KMS-11 (cell line): ENCODE results near the gene MEOX2.

Experiments
- H2AFZ ChIP-seq: fragments of 200-600 bp; sonication (generic); 2 replicates; pipeline ENCODE4 v1.6.1; 2016; ENCODE audit warnings: antibody characterized with exemption, mixed run types, low read depth
- H3K27ac ChIP-seq: fragments of 200-600 bp; sonication (generic); 2 replicates; pipeline ENCODE4 v1.6.1; 2016; ENCODE audit warnings: mild to moderate bottlenecking, mixed run types
- H3K27me3 ChIP-seq: fragments of 200-600 bp; sonication (generic); 2 replicates; pipeline ENCODE4 v1.6.1; 2017; ENCODE audit warnings: mild to moderate bottlenecking, low read depth, mixed run types, moderate library complexity; ENCODE audit not compliant: insufficient read depth
- H3K36me3 ChIP-seq: fragments of 200-600 bp; sonication (generic); 2 replicates; pipeline ENCODE4 v1.6.1; 2017; ENCODE audit warnings: mild to moderate bottlenecking, mixed run types; ENCODE audit not compliant: insufficient read depth
- H3K4me1 ChIP-seq: fragments of 200-600 bp; sonication (generic); 2 replicates; pipeline ENCODE4 v1.6.1; 2016; ENCODE audit warnings: mild to moderate bottlenecking, low read depth, mixed run types; ENCODE audit not compliant: poor library complexity, severe bottlenecking
- H3K4me2 ChIP-seq: fragments of 200-600 bp; sonication (generic); 2 replicates; pipeline ENCODE4 v1.7.0; 2016; ENCODE audit warnings: mild to moderate bottlenecking, mixed run types
- H3K4me3 ChIP-seq: fragments of 200-600 bp; sonication (generic); IDR thresholded peaks from 2 replicates; pipeline ENCODE4 v1.6.1; 2017; ENCODE audit warnings: low read depth, low read length, mixed read lengths; ENCODE audit not compliant: insufficient read depth
- H3K79me2 ChIP-seq: fragments of 200-600 bp; sonication (generic); 2 replicates; pipeline ENCODE4 v1.6.1; 2016; ENCODE audit warnings: low read depth, mixed run types; ENCODE audit not compliant: insufficient read depth
- H3K9ac ChIP-seq: fragments of 200-600 bp; sonication (generic); 2 replicates; pipeline ENCODE4 v1.6.1; 2016; ENCODE audit warnings: mild to moderate bottlenecking, mixed run types
- H4K20me1 ChIP-seq: fragments of 200-600 bp; sonication (generic); 2 replicates; pipeline ENCODE4 v1.6.1; 2016; ENCODE audit warnings: mild to moderate bottlenecking, mixed run types; ENCODE audit not compliant: insufficient read depth
- CTCF ChIP-seq: fragments of 200-600 bp; sonication (generic); conservative IDR thresholded peaks from 2 replicates; pipeline ENCODE4 v1.6.1; 2017; ENCODE audit warnings: low read depth, mild to moderate bottlenecking, antibody characterized with exemption, low read length, moderate library complexity, mixed read lengths

MEOX2 gene

GRCh38 chr7:15650787-15651186 is 35.7 kb downstream of the MEOX2 start:
- Histone ChIP-seq H2AFZ (no peak overlapping the region), H4K20me1 (no peaks in the 10 kb centered on the region)

DNA sequence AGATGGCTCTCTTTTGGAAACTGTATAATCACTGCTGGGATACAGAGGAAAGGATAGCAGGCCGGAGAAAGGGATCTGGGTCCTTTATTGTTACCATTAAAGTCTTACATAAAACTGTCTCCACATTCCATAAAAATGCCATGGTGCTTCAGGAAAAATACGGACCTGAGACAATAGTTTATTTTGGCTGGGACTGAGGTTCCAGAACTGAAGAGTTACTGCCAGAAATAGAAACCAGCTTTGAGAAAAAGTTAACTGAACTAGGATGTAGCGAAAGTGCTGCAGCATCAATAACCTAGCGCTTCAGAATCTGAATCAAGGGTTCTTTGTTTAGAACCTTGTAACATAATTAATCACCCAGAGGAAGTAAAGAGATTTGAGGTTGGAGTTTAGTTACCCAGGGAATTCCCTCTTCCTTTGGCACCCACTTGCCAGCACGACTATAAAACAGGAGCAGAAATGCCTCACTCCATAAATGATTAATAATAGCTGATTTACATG is 38.0 kb downstream of the MEOX2 start:
- no peak for TF ChIP-seq CTCF

More at GRCh38 chr7:15650787-15651186, 35.7 kb downstream of the MEOX2 start:
- H3K4me2 ChIP-seq = no peak overlapping the region
- no peak for TF ChIP-seq CTCF
- no peaks in the 10 kb centered on the region for H3K4me1 ChIP-seq
- no peaks in the 10 kb centered on the region for H3K36me3 ChIP-seq
- no peaks in the 10 kb centered on the region for H3K79me2 ChIP-seq
- H3K9ac ChIP-seq = no peak overlapping the region
- no peaks in the 10 kb centered on the region for H3K27me3 ChIP-seq
- no peak overlapping the region for H3K4me3 ChIP-seq
- no peak overlapping the region for H3K27ac ChIP-seq

DNA sequence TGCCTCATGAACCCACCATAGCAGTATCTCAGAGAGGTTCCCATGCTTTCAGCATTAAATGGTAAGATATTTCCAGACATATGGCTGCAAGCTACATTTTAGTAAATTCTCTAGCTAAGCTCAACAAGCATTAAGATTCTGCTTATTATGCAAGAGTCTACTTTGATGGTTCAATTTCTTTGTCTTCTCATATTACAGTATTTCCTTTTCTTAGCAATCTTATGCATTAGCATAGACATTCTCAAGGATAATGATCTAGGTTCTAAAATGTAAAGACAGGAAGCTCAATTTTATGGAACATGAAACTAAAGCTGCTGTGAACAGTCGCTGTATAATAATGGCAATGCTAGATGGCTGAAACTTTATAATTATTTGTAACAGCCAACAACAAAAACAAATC is 39.2 kb downstream of the MEOX2 start:
- Histone ChIP-seq H3K4me3 (no peak overlapping the region), H3K4me2 (no peak overlapping the region), H3K36me3 (no peaks in the 10 kb centered on the region), H3K9ac (no peak overlapping the region), H3K27ac (no peak overlapping the region), H3K27me3 (no peaks in the 10 kb centered on the region), H4K20me1 (no peaks in the 10 kb centered on the region), H2AFZ (no peak overlapping the region), H3K4me1 (no peaks in the 10 kb centered on the region), H3K79me2 (no peaks in the 10 kb centered on the region)
- no peak for TF ChIP-seq CTCF

More for the DNA sequence above, 38.0 kb downstream of the MEOX2 start:
- Histone ChIP-seq H3K4me1 (no peaks in the 10 kb centered on the region), H2AFZ (no peak overlapping the region), H4K20me1 (no peaks in the 10 kb centered on the region), H3K36me3 (no peaks in the 10 kb centered on the region), H3K27me3 (no peaks in the 10 kb centered on the region), H3K4me3 (no peak overlapping the region), H3K9ac (no peak overlapping the region), H3K27ac (no peak overlapping the region), H3K79me2 (no peaks in the 10 kb centered on the region), H3K4me2 (no peak overlapping the region)

GRCh38 chr7:15643000-15643705 is 43.3 kb downstream of the MEOX2 start:
- Histone ChIP-seq H3K27ac (no peak overlapping the region), H3K4me2 (no peak overlapping the region), H3K79me2 (no peaks in the 10 kb centered on the region), H3K4me1 (no peaks in the 10 kb centered on the region), H3K4me3 (no peak overlapping the region), H3K9ac (no peak overlapping the region), H2AFZ (no peak overlapping the region), H4K20me1 (no peaks in the 10 kb centered on the region), H3K36me3 (no peaks in the 10 kb centered on the region), H3K27me3 (no peaks in the 10 kb centered on the region)
- no peak for TF ChIP-seq CTCF
